Measurements from ENCODE around the gene TMEM253. TPM values are rescaled to one million over a fixed set of nuclear protein-coding genes. Genes with fewer than 3 reads are reported as not detected.

Gene TMEM253
- polyA plus RNA-seq, 1 experiment = 0.75 TPM

DNA sequence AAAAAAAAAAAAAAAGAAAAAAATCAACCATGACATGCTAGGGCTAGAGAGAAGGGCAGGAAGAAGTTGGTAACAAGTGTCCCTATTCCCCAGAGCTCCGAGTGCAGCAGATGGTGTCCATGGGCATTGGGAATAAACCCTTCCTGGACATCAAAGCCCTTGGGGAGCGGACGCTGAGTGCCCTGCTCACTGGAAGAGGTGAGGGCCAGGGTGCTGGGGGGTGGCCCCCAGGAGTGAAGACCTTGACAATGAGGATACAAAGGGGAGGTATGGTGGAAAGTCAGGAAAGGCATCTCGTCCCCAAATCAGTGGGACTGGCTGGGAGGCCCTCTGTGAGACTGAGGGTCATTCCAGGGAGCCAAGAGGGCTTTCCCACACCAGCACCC lies 14.0 kb upstream of the TMEM253 start:
- ChIA-PET CTCF (interaction anchor here (1.1 to 5.8 kb wide), 7 partner anchors 9 to 72 kb away, joined by 3 to 55 read pairs (median 23); partner anchors contain the start of gene ARHGEF40), POLR2A (no interaction called here)
- Histone ChIP-seq H3K4me3 (ENCODE audit: low read depth, low read length) (no peak overlapping the region), H3K27me3 (ENCODE audit: control insufficient read depth, insufficient read depth, low read length) (no peaks in the 10 kb centered on the region), H3K36me3 (ENCODE audit: control insufficient read depth, insufficient read depth, low read length) (peaks cover 20% of the 10 kb centered on the region)
- TF ChIP-seq, protein P1, sequence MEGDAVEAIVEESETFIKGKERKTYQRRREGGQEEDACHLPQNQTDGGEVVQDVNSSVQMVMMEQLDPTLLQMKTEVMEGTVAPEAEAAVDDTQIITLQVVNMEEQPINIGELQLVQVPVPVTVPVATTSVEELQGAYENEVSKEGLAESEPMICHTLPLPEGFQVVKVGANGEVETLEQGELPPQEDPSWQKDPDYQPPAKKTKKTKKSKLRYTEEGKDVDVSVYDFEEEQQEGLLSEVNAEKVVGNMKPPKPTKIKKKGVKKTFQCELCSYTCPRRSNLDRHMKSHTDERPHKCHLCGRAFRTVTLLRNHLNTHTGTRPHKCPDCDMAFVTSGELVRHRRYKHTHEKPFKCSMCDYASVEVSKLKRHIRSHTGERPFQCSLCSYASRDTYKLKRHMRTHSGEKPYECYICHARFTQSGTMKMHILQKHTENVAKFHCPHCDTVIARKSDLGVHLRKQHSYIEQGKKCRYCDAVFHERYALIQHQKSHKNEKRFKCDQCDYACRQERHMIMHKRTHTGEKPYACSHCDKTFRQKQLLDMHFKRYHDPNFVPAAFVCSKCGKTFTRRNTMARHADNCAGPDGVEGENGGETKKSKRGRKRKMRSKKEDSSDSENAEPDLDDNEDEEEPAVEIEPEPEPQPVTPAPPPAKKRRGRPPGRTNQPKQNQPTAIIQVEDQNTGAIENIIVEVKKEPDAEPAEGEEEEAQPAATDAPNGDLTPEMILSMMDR (IDR thresholded peaks at IDR 0.05; ENCODE audit: insufficient read depth, low read depth, low read length) = no peak
- no peak for DNase-seq (ENCODE audit: low read depth)

- TF ChIP-seq, protein P1 (IDR thresholded peaks at IDR 0.05; ENCODE audit: insufficient read depth, low read depth, low read length) = no peak
- H3K36me3 ChIP-seq (ENCODE audit: control insufficient read depth, insufficient read depth, low read length) = peaks cover 14% of the 10 kb centered on the region
- POLR2A ChIA-PET = no interaction called here
- CTCF ChIA-PET = interaction anchor here (0.8 to 5.8 kb wide), 10 partner anchors 8 to 73 kb away, joined by 3 to 55 read pairs (median 8); partner anchors contain the start of gene ARHGEF40
- H3K4me3 ChIP-seq (ENCODE audit: low read depth, low read length) = no peak overlapping the region
- peak; percentile 76 for DNase-seq (ENCODE audit: low read depth)
- H3K27me3 ChIP-seq (ENCODE audit: control insufficient read depth, insufficient read depth, low read length) = no peaks in the 10 kb centered on the region
Measured at GRCh38 chr14:21087294-21088091, 13.4 kb upstream of the TMEM253 start.

- ChIA-PET POLR2A (no interaction called here), CTCF (interaction anchor here (0.8 to 5.8 kb wide), 11 partner anchors 8 to 74 kb away, joined by 3 to 55 read pairs (median 7); partner anchors contain the start of genes ARHGEF40, RNASE13 and TMEM253)
- TF ChIP-seq, protein P1 (IDR thresholded peaks at IDR 0.05; ENCODE audit: insufficient read depth, low read depth, low read length) = no peak
- no peak for DNase-seq (ENCODE audit: low read depth)
- H3K36me3 ChIP-seq (ENCODE audit: control insufficient read depth, insufficient read depth, low read length) = peaks cover 14% of the 10 kb centered on the region
- no peaks in the 10 kb centered on the region for H3K27me3 ChIP-seq (ENCODE audit: control insufficient read depth, insufficient read depth, low read length)
- H3K4me3 ChIP-seq (ENCODE audit: low read depth, low read length) = no peak overlapping the region
Measured at GRCh38 chr14:21088687-21089086, 12.2 kb upstream of the TMEM253 start.

DNA sequence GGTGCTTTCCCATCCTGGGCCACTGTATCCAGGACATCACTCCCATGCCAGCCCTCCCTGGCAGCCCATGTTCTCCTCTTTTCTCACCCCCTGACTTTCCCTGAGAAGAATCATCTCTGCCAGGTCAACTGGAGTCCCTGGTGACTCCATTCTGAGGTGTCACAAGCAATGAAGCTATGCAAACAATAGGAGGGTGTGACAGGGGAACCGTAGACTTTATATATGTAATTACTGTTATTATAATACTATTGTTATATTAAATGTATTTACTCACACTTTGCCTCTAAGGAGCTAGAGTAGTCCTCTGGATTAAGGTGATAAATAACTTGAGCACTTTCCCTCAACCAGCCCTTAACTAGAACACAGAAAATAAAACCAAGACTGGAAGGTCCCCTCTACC lies 11.6 kb upstream of the TMEM253 start:
- DNase-seq (ENCODE audit: low read depth) = no peak
- ChIA-PET POLR2A (no interaction called here), CTCF (interaction anchor here (0.5 to 5.8 kb wide), 9 partner anchors 10 to 350 kb away, joined by 3 to 55 read pairs (median 10); partner anchors contain the start of gene ARHGEF40)
- Histone ChIP-seq H3K27me3 (ENCODE audit: control insufficient read depth, insufficient read depth, low read length) (no peaks in the 10 kb centered on the region), H3K36me3 (ENCODE audit: control insufficient read depth, insufficient read depth, low read length) (peaks cover 14% of the 10 kb centered on the region), H3K4me3 (ENCODE audit: low read depth, low read length) (no peak overlapping the region)
- TF ChIP-seq, protein P1 (IDR thresholded peaks at IDR 0.05; ENCODE audit: insufficient read depth, low read depth, low read length) = no peak

- Histone ChIP-seq H3K4me3 (ENCODE audit: low read depth, low read length) (no peak overlapping the region), H3K27me3 (ENCODE audit: control insufficient read depth, insufficient read depth, low read length) (no peaks in the 10 kb centered on the region), H3K36me3 (ENCODE audit: control insufficient read depth, insufficient read depth, low read length) (peaks cover 14% of the 10 kb centered on the region)
- CTCF ChIA-PET = interaction anchor here (0.5 to 5.8 kb wide), 9 partner anchors 10 to 349 kb away, joined by 3 to 55 read pairs (median 10); partner anchors contain the start of gene ARHGEF40
- POLR2A ChIA-PET = no interaction called here
- no peak for DNase-seq (ENCODE audit: low read depth)
- TF ChIP-seq, protein P1 (IDR thresholded peaks at IDR 0.05; ENCODE audit: insufficient read depth, low read depth, low read length) = no peak
Measured at GRCh38 chr14:21089877-21090193, 11.0 kb upstream of the TMEM253 start.
